PC-9 (cell line): ENCODE measurements around the gene SSR2. TPM values are rescaled to one million over a fixed set of nuclear protein-coding genes. Genes with fewer than 3 reads are reported as not detected.

Source experiments
- BruUV-seq: library from RNA; stranded (reverse); fragments of 400-500 nt; replicated peaks from 2 replicates; lab custom pipeline; 2021; lab: Mats Ljungman, UMichigan
- CTCF ChIA-PET: fragments of 300-600 bp; sonication (Branson Sonifier 250); formaldehyde crosslinking; loops from one replicate; lab custom pipeline; 2022; ENCODE audit warnings: antibody characterized with exemption; lab: Charles Lee
- POLR2A ChIA-PET: fragments of 300-600 bp; sonication (Branson Sonifier 250); formaldehyde crosslinking; loops from one replicate; lab custom pipeline; 2022; ENCODE audit warnings: antibody characterized with exemption; ENCODE audit not compliant: unreplicated experiment; lab: Charles Lee
- DNase-seq, 2 experiments: peaks; one replicate each; pipeline versions ENCODE4 v3.0.0 to v3.0.0-alpha.2; 2015 to 2022; ENCODE audit warnings: mixed read lengths in 1 of 2
- H2AFZ ChIP-seq: fragments of 200-600 bp; sonication (generic); 2 replicates; pipeline ENCODE4 v1.8.1; 2017; ENCODE audit warnings: antibody characterized with exemption
- H3F3A ChIP-seq: fragments of 200-600 bp; sonication (generic); 2 replicates; pipeline ENCODE4 v1.8.1; 2017; ENCODE audit warnings: antibody characterized with exemption, mild to moderate bottlenecking, low read depth; ENCODE audit not compliant: insufficient read depth
- H3K27ac ChIP-seq: fragments of 200-600 bp; sonication (generic); 2 replicates; pipeline ENCODE4 v1.6.1; 2016; ENCODE audit warnings: mixed run types
- H3K27me3 ChIP-seq: fragments of 200-600 bp; sonication (generic); 2 replicates; pipeline ENCODE4 v1.6.1; 2016; ENCODE audit warnings: low read depth, mixed run types; ENCODE audit not compliant: insufficient read depth
- H3K36me3 ChIP-seq: fragments of 200-600 bp; sonication (generic); 2 replicates; pipeline ENCODE4 v1.6.1; 2016; ENCODE audit warnings: low read depth, mixed run types
- H3K4me1 ChIP-seq: fragments of 200-600 bp; sonication (generic); replicated peaks from 2 replicates; pipeline ENCODE4 v1.6.1; 2016; ENCODE audit warnings: mixed run types; ENCODE audit not compliant: insufficient read depth
- H3K4me2 ChIP-seq: fragments of 200-600 bp; sonication (generic); 2 replicates; pipeline ENCODE4 v1.6.1; 2017; ENCODE audit warnings: mixed run types
- H3K4me3 ChIP-seq: fragments of 200-600 bp; sonication (generic); 2 replicates; pipeline ENCODE4 v1.6.1; 2016; ENCODE audit warnings: mixed run types
- H3K79me2 ChIP-seq: fragments of 200-600 bp; sonication (generic); 2 replicates; pipeline ENCODE4 v1.6.1; 2017; ENCODE audit warnings: low read depth, mixed run types
- H3K9me2 ChIP-seq: fragments of 200-600 bp; sonication (generic); 2 replicates; pipeline ENCODE4 v1.8.1; 2017; ENCODE audit warnings: mild to moderate bottlenecking; ENCODE audit not compliant: insufficient read depth
- H3K9me3 ChIP-seq: fragments of 200-600 bp; sonication (generic); 2 replicates; pipeline ENCODE4 v1.8.1; 2016; ENCODE audit warnings: low read depth; ENCODE audit not compliant: insufficient read depth
- H4K20me1 ChIP-seq: fragments of 200-600 bp; sonication (generic); 2 replicates; pipeline ENCODE4 v1.8.1; 2017; ENCODE audit not compliant: insufficient read depth
- EZH2 ChIP-seq: fragments of 200-600 bp; sonication (generic); IDR thresholded peaks from 2 replicates; pipeline ENCODE4 v1.8.0; 2017; ENCODE audit warnings: antibody characterized with exemption, low read depth
- intact Hi-C: fragments of 100-400 bp; cut with micrococcal nuclease; formaldehyde crosslinking; loops from one replicate; pipeline ENCODE4 v1.10.0; 2022; ENCODE audit not compliant: unreplicated experiment
- total RNA-seq: library from RNA; stranded (reverse); gene quantifications from 2 replicates; pipeline ENCODE4 v1.2.3, GENCODE V29; 2021
- TF ChIP-seq, protein P1 (sequence below): fragments of 200-600 bp; sonication (generic); conservative IDR thresholded peaks from 2 replicates; pipeline ENCODE4 v1.6.1; 2017; ENCODE audit warnings: mixed run types, antibody characterized with exemption, mild to moderate bottlenecking, moderate library complexity

SSR2 gene
- total RNA-seq, 1 experiment from 2014 or later, result 196 TPM

DNA sequence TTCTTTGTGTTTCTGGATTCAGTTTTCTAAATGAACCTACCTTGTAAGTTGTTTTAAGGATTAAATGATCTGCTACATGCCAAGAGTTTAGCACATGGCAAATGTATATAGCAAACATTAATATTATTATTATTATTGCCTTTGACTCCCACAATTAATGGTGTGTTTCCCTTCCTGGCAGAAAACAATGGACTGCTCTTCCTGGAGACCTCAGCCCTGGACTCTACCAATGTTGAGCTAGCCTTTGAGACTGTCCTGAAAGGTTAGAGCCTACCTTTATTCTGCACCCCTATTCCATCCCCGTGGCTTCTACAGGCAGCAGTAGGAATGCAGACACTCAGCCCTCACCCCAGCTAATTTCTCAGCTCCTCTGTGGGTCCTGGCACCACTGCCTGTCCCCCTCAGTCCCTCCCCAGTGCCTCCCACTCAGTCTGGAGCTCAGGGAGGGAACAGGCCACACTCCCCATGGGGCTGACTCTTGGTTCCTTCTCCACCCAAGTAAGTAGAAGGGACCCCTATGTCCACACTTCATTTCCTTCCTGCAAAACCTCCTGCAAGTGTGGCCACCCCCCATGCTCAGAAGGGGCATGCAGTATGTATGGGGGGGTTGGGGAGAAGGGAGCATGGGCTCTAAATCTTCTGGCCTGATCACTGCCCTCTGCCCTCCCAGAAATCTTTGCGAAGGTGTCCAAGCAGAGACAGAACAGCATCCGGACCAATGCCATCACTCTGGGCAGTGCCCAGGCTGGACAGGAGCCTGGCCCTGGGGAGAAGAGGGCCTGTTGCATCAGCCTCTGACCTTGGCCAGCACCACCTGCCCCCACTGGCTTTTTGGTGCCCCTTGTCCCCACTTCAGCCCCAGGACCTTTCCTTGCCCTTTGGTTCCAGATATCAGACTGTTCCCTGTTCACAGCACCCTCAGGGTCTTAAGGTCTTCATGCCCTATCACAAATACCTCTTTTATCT is 49.0 kb upstream of the SSR2 start:
- Histone ChIP-seq H3K27me3 (no peaks in the 10 kb centered on the region), H3K4me2 (no peak overlapping the region), H3K79me2 (peaks cover 26% of the 10 kb centered on the region), H3K4me1 (no peaks in the 10 kb centered on the region), H3K4me3 (no peak overlapping the region), H3K9me3 (no peaks in the 10 kb centered on the region), H3K36me3 (0 out of 2 replicates have a peak, but pooled peaks cover 7% of the 10 kb centered on the region), H4K20me1 (peaks cover 12% of the 10 kb centered on the region; the same call in 1 of the 2 replicates), H3K9me2 (no peaks in the 10 kb centered on the region), H3K27ac (no peak overlapping the region), H2AFZ (no peak overlapping the region), H3F3A (peaks cover 21% of the 10 kb centered on the region; the same call in 1 of the 2 replicates)
- ChIA-PET POLR2A (no interaction called here), CTCF (no interaction called here)
- intact Hi-C loops, result no loop called here
- DNase-seq, result no peak
- no TSS peak for BruUV-seq
- TF ChIP-seq EZH2, result no peak
- TF ChIP-seq, protein P1, sequence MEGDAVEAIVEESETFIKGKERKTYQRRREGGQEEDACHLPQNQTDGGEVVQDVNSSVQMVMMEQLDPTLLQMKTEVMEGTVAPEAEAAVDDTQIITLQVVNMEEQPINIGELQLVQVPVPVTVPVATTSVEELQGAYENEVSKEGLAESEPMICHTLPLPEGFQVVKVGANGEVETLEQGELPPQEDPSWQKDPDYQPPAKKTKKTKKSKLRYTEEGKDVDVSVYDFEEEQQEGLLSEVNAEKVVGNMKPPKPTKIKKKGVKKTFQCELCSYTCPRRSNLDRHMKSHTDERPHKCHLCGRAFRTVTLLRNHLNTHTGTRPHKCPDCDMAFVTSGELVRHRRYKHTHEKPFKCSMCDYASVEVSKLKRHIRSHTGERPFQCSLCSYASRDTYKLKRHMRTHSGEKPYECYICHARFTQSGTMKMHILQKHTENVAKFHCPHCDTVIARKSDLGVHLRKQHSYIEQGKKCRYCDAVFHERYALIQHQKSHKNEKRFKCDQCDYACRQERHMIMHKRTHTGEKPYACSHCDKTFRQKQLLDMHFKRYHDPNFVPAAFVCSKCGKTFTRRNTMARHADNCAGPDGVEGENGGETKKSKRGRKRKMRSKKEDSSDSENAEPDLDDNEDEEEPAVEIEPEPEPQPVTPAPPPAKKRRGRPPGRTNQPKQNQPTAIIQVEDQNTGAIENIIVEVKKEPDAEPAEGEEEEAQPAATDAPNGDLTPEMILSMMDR, result no peak

DNA sequence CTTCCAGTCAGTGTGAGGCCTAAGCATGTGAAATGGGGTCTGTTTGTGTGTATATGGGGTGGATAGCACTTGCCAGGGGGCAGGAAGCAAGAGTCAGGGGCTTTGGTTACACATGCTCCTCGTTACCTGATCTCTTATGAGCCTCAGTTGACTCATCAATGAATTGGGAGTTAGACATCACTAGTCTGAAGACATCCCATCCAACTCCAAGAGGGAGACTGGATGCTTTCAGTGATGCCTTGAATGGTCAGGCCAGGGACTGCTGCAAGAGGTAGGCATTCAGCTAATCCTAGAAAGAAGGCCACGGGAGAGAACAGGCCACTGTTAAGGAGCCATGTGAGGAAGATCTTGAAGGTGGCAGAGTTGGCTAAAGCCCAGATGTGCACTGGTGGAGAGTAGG is 46.5 kb upstream of the SSR2 start:
- Histone ChIP-seq H3K9me3 (no peaks in the 10 kb centered on the region), H3K4me3 (no peak overlapping the region), H3K36me3 (peaks cover 7% of the 10 kb centered on the region; the same call in 1 of the 2 replicates), H3K27ac (no peak overlapping the region), H3K79me2 (peaks cover 50% of the 10 kb centered on the region), H3K4me1 (peaks cover 17% of the 10 kb centered on the region), H3K9me2 (no peaks in the 10 kb centered on the region), H3K27me3 (no peaks in the 10 kb centered on the region), H2AFZ (no peak overlapping the region), H4K20me1 (peaks cover 33% of the 10 kb centered on the region), H3F3A (peaks cover 27% of the 10 kb centered on the region; the same call in 1 of the 2 replicates), H3K4me2 (no peak overlapping the region)
- ChIA-PET POLR2A (no interaction called here), CTCF (interaction anchor here (3.1 kb wide), 1 partner anchor 129 kb away, joined by 16 read pairs; no protein-coding TSS in a partner anchor)
- intact Hi-C loops, result no loop called here
- no peak for DNase-seq
- no peak for TF ChIP-seq EZH2
- TF ChIP-seq, protein P1, result no peak
- BruUV-seq, result no TSS peak

DNA sequence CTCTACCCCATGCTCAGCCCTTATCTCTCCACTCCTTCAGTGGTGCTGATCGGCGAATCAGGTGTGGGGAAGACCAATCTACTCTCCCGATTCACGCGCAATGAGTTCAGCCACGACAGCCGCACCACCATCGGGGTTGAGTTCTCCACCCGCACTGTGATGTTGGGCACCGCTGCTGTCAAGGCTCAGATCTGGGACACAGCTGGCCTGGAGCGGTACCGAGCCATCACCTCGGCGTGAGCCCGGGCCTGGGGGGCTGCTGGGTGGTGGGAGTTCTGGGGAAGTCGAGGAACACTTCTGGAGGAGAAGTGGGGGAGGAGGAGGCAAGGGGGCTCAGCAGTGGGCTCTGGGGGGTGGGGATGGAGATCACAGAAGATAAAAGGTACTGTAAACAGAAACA is 45.1 kb upstream of the SSR2 start:
- H3K4me3 ChIP-seq, result no peak overlapping the region
- H3K79me2 ChIP-seq, result peaks cover 63% of the 10 kb centered on the region
- no peak overlapping the region for H3K4me2 ChIP-seq
- peaks cover 18% of the 10 kb centered on the region for H3K4me1 ChIP-seq
- H3F3A ChIP-seq, result peaks cover 31% of the 10 kb centered on the region
- TF ChIP-seq, protein P1, result no peak
- no peaks in the 10 kb centered on the region for H3K9me2 ChIP-seq
- H4K20me1 ChIP-seq, result peaks cover 33% of the 10 kb centered on the region
- no peak overlapping the region for H2AFZ ChIP-seq
- no peak overlapping the region for H3K27ac ChIP-seq
- no peaks in the 10 kb centered on the region for H3K9me3 ChIP-seq
- DNase-seq, result no peak
- H3K36me3 ChIP-seq, result peaks cover 7% of the 10 kb centered on the region; the same call in 1 of the 2 replicates
- BruUV-seq, result no TSS peak
- no peaks in the 10 kb centered on the region for H3K27me3 ChIP-seq
- intact Hi-C loops, result loop anchor here (1.0 kb wide), 1 partner anchor 128 kb away; no protein-coding TSS in a partner anchor
- POLR2A ChIA-PET, result interaction anchor here (0.7 kb wide), 1 partner anchor 110 kb away, joined by 4 read pairs; no protein-coding TSS in a partner anchor
- CTCF ChIA-PET, result interaction anchor here (0.6 to 3.1 kb wide), 3 partner anchors 8 to 234 kb away, joined by 7 to 16 read pairs (median 15); no protein-coding TSS in a partner anchor
